GM18511 (cell line): ENCODE measurements around the gene TET3.
"Not testable (repeated sequence)": the region's sequence is repeated elsewhere in the genome, so short reads cannot be mapped to it uniquely, and the experiment has no call there.

Experiments
- ATAC-seq: cut with Tn5 transposase; IDR thresholded peaks from one replicate; pipeline ENCODE4 v1.9.1; 2021; ENCODE audit warnings: mild to moderate bottlenecking, moderate library complexity; ENCODE audit not compliant: unreplicated experiment

The TET3 gene

DNA sequence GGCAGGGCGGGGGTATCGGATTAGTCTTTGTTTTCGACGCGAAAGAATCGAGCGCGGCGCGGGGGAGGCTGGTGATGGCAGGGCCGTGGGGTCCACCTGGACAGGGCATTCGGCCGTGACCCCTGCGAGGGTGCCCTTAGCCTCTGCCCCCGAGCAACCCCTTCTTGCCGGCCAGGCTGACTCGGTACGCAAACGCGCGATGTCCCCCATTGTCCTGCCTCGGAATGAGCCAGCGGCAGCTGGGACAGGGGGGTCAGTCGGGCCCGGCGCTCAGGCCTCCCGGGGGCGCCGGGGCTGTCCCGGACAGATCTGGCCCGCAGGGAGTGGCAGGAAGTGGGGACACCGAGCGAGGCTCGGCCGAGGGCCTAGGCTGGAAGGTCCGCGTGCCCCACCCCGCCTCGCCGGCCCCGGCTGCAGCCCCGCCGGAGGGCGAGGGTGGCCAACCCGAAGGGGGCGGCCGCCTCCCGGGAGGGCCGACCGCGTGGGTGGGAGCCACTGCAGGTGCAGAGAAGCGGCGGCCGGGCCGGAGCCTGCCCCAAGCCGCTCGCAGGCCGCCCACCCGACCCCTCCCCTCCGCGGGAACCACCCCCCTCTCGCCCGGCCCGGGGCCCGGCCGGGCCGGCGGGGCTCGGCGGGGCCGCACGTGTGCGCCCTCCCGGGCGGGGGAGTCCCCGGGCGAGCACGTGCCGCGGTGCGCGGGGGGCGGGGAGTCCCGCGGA lies at the start of gene TET3:
TET3 (plus strand) TSS at position 708 of the 719 bp plus-strand sequence. CDS start 1,494 bp downstream, outside the sequence.
- ATAC-seq, result peak; percentile 48

DNA sequence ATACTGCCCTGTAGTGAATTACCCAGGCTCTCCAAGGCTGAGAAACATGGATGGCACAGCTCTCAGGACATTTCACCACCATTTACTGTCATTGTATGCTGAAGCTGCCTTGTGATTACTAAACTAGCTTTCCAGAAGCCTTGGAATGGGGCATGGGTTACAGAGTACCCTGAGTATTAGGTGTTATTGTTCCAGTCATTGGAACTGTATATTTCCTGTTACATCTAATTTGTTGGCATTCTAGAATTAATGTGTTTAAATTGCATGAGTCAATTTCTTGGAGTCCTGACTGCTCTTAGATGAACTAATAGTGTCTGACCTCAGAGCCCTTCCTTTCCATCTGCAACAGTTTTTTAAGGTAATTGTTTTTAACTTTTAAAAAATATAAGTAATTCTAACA lies 49.1 kb upstream of the TET3 start:
- no peak for ATAC-seq

DNA sequence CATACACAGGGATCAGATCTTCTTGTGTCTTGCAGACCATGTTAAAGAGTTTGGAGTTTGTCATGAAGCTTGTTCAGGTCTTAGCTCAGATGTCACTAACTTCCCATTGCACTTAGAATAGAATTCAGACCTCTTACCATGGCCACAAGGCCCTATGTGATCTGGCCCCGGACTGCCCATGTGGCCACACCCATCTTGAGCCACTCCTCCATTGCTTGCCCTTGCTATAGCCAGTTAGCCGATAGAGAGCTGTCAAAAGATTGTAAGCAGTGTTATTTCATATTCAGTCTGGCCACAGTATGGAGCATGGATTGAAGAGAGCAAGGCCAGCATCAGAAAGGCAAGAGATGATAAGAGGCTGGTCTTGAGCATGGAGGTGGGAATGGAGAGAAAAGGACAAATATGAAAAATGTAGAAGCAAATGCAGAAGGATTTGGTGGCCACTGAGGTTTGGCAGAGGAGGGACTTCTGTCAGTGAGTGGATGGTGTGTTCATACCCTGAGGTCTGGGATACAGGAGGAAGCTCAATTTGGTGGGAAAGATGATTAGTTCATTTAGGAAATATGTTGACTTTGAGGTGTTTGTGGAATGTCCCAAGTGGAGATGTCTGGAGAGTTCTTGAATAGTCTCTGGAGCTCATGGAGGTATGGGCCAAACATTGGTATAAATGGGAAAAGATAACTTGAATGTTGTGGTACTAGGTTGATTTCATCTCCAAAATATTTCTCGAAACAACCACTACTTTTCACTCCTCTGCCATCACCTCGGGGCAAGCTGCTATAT lies 47.4 kb upstream of the TET3 start:
- ATAC-seq, result no peak

DNA sequence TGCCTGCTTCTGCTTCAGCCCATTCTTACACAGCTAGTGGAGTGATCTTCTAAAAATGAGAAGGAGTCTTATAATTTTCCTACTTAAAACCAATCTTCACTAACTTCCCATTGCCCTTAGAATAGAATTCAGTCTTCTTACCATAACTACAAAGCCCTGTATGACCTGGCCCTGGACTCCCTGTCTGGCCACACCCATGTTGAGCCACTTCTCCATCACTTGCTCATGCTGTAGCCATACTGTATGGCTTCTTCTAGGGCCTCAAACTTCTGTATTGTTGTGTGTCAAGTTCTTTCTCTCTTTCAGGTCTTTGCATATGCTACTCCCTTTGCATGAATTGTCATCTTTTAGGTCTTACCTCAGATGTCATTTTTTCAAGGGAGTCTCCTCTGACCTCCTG lies 46.8 kb upstream of the TET3 start:
- ATAC-seq, result no peak

DNA sequence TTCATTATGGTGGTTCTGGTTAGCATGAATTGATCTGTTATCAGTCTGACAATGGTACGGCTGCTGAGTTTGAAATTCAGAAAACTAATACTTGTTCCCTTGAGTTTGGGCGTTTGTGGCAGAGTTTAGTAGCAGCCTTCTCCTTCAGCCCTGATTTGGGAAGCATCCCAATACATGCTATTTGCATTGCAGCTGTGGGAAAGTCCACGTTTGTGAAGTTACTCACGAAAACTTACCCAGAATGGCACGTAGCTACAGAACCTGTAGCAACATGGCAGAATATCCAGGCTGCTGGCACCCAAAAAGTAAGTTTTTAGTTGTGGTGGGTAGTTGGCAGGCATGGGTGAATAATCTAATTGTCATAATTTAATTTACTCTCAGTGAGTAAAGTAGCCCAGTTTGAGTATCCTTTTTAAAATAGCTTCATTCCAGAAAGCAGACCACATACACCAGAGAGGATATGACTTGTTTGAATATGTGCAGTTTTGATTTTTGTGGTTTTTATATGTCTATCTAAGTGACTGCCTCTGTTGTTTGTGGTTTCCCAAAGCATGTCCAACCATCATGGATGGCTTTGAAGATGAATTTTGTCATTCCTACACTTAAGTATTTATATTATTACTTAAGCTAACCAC lies 45.9 kb upstream of the TET3 start:
- ATAC-seq, result no peak

DNA sequence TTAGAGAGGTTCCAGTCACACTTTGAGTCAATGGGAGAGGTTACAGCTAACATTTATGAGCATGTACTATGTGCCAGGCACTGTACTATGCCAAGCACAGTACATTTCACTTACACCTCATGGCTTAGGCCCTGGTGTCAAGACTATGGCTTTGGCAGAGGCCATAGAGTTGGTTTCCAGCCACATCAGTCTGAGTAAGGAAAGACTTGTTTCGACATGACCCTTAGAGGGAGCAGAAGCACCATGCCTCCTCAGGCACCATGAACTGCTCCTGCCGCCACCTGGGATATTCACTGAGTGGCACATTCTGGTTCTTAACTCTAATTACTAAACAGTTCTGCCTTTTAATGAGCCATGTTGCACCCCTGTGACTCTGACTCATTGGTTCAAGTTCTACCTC lies 45.3 kb upstream of the TET3 start:
- no peak for ATAC-seq

DNA sequence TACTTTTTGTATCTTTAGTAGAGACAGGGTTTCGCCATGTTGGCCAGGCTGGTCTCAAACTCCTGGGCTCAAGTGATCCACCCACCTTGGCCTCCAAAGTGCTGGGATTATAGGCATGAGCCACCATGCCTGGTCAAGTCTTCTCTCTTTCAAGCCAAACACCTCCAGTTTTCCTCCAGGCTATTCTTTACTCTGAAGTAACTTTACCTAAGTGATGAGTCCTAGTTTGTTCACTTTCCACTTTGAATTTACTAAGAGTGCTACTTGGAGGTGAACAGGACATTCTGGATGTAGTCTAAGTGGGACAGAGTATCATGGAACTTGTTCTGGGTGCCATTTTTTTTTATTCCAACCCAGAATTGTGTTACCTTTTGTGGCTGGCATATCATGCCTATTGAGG lies 44.6 kb upstream of the TET3 start:
- ATAC-seq, result not testable (repeated sequence)

DNA sequence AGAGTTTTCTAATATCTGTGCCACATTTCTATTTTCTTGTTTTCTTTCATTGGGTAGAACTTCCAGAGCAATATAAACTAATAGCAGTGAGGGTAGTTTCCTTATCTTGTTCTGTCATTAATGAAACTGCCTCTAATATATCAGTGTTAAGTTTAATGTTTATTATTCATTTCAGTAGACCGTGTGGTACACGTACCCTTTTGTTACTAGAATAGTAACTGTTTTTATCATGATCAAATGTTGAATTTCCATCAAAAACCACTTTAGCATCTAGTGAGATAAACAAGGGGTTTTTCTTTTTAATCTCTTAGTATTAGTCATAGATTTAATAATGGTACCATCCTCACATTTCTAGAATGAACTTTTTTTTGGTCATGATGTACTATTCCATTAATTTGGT lies 42.0 kb upstream of the TET3 start:
- ATAC-seq, result no peak

DNA sequence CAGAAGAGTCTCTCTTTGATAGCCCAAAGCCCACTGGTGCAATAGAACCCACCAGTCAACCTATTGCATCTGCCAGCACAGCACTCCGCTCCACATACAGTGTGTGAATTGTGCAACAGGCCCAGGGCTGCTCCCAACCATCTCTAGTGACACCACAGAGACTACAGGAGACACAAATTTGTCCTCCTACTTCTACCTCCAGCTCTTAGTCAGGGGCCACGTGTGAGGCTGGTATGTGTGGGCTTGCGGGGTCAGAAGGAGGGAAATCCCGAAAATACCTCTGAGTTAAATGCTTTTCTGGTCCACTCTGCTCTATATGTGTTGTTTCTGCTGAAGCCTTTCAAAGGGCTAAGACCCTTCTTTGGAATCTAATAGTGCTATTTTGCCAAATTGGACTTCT lies 40.0 kb upstream of the TET3 start:
- ATAC-seq, result no peak

DNA sequence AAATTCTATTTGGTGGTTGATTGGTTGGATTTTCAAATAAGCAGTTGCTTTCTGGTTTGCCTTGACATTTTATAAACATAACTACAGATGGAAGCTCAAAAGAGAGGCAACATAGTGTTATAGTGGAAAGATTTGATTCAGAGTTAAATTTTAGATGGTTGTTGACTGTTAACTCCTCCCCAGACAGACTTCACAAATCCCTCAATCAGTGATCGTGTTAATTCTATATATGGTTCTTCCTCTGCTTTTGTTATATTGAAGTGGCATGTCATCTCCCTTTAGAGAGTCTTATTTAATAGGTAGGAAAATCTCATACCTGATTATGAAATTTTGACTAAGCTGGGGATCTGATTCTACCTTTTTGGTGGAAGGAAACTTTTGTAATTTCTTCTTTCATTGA lies 38.5 kb upstream of the TET3 start:
- no peak for ATAC-seq

DNA sequence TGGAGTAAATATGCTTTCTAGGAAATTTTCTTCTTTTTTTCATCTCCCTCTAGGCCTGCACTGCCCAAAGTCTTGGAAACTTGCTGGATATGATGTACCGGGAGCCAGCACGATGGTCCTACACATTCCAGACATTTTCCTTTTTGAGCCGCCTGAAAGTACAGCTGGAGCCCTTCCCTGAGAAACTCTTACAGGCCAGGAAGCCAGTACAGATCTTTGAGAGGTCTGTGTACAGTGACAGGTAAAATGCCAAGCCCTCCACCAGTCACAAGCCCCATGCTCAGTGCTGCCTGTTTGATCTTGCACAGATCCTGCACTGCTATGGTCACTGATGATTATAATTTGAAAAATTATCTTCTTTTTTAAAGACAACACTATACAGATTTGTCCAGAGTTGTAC lies 38.0 kb upstream of the TET3 start:
- ATAC-seq, result no peak

DNA sequence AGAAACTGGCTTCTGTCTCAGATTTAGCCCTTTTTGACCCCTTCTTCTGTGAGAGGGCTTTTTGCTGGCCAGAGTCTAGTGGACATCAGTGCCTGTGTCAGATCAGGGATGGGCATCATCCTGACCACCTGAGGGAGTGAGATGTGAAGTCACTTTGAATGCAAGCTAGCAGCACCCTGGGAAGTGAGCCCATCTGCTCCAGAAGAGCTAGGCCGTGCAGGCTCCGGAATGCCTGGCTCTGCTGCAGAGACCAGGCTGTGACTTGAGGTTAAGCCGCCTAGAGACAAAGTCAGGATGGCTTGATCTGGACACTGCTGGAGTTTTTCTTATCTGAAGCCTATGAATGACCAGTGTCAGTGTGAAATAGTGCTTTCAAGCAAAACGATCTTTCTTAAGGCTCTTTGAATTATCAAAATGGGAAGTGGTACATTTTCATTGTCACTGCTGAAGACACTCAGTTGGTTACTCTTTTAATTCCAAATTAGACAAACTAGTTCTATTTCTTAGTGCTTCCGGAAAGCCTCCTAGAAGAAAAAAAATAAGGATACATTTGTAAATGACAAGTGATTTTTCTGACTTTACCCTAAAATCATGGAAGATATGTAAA lies 37.2 kb upstream of the TET3 start:
- ATAC-seq, result no peak

DNA sequence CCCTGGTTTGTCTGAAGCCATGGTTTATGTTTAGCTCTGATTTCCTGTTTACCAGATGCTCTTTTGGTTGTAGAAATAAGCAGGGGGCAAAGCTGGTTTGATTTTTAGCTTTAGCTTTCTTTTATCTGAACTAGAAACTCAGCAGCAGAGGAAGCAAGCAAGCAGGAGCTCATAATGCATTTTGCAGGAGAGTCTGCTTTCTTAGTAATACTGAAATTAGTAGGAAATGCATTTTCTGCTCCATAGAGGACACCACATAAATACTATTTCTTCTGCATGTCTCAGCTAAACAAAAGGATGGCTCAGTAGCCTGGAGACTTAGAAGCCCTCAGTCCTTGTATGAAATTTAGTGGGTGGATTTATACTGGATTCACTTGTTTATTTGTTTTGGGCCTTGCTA lies 34.9 kb upstream of the TET3 start:
- ATAC-seq, result no peak

DNA sequence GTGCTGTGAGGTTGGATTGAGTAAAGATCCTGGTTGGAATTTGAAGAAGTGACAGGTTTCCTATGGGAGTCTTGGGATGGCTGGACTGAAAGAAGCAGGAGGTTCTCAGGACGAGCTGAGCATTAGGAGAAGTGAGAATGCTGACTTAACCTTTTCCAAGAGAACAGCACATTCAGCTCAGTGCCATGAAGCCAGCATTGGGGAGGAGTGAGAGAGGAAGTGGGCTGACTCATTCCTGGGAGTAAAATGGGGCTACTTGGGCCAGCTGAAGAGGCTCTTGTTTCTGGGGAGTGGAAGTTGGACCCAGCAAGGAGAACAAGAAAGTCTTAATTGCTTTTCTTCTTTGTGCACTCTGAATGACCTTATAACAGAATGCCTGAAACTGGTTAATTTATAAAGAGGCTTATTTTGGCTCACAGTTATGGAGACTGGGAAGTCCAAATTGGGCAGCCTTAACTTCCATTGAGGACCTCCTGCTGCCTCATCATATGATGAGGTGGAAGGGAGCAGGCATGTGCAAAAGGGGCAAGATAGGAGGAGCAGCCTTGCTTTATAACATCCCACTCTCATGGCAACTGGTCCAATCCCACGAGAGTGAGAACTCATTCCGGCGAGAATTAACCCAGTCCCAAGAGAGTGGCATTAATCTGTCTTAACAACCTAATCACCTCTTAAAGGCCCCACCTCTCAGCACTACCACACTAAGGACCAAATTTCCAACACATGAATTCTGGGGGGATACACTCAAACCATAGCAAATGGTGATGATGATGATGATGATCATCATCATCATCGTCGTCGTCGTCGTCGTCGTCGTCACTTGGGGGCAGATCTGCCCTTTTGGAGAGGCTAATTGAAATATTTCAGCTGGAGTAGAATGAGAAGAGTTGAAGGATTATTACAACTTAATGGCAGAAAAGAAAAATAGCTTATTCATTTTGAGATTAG lies 31.9 kb upstream of the TET3 start:
- no peak for ATAC-seq

DNA sequence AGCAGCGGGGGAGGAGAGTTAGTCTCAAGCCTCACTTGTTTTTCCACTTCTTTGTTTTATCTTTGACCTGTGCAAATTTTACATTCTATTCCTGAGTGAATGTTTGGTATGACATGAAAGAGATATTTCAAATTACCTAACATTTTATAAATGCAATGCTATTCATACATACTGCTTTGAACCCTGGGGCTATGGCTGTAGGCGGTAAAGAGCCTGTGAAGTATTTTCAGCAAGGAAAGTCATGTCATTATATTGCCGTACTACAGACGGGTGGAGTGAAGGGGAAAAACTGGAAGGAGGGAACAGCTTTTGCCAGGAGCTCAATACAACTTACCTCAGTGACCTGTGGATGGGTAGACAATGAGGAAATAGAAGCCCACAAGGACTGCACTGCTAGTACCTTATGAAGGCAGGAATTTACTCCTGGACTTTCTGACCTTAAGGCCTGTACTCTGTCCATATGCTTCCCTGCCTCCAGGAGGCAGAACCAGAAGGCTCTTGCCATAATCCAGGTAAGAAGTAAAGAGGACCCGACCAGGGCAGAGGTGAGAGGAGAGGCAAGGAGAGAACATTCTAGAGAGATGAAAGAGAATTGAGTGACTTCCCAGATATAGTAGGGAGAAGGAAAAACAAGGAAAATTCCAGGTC lies 28.4 kb upstream of the TET3 start:
- no peak for ATAC-seq

DNA sequence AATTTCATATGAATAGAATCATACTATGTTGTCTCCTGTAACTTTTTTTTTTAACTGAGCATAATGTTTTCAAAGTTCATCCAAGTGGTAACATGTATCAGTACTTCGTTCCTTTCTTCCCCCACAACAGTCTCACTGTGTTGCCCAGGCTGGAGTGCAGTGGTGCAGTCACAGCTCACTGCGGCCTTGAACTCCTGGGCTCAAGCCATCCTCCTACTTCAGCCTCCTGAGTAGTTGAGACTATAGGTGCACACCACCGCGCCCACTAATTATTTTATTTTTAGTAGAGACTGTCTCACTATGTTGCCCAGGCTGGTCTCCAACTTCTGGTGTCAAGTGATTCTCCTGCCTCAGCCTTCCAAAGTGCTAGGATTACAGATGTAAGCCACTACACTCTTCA lies 23.4 kb upstream of the TET3 start:
- ATAC-seq, result no peak

DNA sequence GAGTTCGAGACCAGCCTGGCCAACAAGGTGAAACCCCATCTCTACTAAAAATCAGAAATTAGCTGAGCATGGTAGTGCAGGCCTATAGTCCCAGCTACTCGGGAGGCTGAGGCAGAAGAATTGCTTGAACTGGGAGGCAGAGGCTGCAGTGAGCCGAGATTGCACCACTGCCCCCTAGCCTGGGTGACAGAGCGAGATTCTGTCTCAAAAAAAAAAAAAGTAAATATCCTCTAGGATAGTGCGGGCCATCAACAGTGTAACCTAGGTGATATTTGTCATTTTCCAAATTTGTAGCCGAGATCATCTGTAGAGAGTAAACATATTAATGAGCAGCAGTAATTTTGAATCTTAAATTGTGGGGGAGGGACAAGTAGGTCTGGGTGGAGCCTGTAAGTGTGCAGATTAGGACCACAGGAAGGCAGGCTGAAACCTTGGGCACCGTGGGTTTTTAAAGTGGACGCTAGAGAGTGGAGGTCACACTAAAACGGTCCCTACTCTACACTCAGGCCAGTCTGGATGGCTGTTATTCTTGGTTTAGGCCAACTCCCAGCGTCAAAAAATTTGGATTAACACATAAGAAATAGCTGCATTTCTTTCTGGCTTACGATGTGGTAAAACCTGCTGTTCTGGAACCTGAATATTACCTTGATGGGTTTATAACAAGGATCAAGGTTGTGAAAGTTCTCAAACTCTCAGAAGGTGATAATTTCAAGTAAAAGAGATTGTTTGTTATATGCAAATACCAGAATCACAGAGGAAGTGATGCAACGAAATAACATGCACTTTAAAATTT lies 22.7 kb upstream of the TET3 start:
- no peak for ATAC-seq

DNA sequence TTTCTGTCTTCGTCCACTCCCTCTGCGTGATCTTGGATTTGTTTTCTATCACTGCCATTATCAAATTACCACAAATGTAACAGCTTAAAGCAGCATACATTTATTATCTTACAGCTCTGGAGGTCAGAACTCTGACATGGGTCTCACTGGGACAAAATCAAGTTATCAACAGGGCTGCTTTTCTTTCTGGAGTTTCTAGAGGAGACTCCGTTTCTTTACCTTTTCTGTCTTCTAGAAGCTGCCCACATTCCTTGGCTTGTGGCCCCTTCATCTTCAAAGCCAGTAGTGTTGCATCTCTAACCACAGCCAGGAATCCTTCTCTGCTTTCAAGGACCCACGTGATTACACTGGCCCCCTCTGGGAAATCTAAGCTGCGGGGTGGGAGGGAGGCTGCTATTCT lies 21.9 kb upstream of the TET3 start:
- no peak for ATAC-seq
